GM10266 (cell line): ENCODE measurements around the gene FEZF2.

Source experiments
- DNase-seq: peaks from one replicate; pipeline ENCODE4 v3.0.0; 2012; ENCODE audit errors: extremely low spot score
- CTCF ChIP-seq: IDR thresholded peaks from 2 replicates; pipeline ENCODE4 v1.5.1; 2012; ENCODE audit warnings: mild to moderate bottlenecking, low read depth; ENCODE audit not compliant: control insufficient read depth, insufficient read depth; ENCODE audit errors: missing control alignments

Gene FEZF2

GRCh38 chr3:62361824-62362223 is 11.5 kb downstream of the FEZF2 start:
- DNase-seq, result no peak
- TF ChIP-seq CTCF, result no peak

GRCh38 chr3:62361261-62361660 is 12.1 kb downstream of the FEZF2 start:
- no peak for TF ChIP-seq CTCF
- no peak for DNase-seq

GRCh38 chr3:62359531-62359930 is 13.8 kb downstream of the FEZF2 start:
- no peak for DNase-seq

GRCh38 chr3:62356356-62356755 is 17.0 kb downstream of the FEZF2 start:
- TF ChIP-seq CTCF, result no peak

More at GRCh38 chr3:62359531-62359930, 13.8 kb downstream of the FEZF2 start:
- TF ChIP-seq CTCF, result no peak

GRCh38 chr3:62355703-62356102 is 17.6 kb downstream of the FEZF2 start:
- no peak for TF ChIP-seq CTCF
- no peak for DNase-seq

More at GRCh38 chr3:62356356-62356755, 17.0 kb downstream of the FEZF2 start:
- no peak for DNase-seq

GRCh38 chr3:62343755-62344154 is 29.6 kb downstream of the FEZF2 start:
- no peak for TF ChIP-seq CTCF
- DNase-seq, result no peak

GRCh38 chr3:62335196-62335595 is 38.2 kb downstream of the FEZF2 start:
- no peak for TF ChIP-seq CTCF
- DNase-seq, result no peak
